ENCODE results near the gene SLC35F4. TPM values are rescaled to one million over a fixed set of nuclear protein-coding genes. Genes with fewer than 3 reads are reported as not detected.

Gene SLC35F4
- total RNA-seq, 2 donors from 2014 or later = not detected

DNA sequence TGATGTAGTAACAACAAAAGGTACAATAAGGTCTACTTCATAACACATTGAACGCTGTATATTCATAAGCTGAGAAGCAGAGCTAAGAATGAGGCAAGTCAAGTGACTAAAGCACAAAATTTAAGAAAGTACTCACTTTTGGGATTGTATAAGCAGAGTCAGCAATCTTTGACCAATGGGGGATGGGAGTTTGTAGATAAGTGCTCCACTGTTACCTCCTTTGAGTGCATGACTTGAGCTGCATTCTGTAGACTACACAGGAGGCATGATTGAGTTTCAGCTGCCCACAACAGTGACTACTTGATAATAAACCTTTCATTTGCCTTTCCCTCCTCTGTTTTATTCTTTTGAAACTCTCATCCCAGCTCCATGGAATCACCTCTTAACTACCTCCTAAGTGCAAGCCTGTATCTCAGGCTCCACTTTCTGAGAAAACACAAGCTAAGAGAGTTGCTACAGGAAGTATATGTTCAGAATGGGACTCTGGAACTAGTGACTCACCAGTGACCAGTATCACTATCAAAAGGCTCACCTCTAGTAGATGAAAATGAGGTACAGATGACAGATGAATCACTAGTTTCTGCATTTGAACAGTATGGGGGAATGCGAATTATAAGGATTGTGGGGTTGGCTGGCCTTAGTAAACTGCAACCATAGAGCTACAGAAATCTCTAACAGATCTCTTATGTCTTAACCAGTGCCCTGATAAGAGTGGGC is 49.2 kb downstream of the SLC35F4 start:
- ATAC-seq (replicated peaks in 1 of 2) = peak; percentile 96 to 97
- peaks cover 10% of the 10 kb centered on the region for H3K4me1 Mint-ChIP-seq (ENCODE audit: low read depth)
- H3K27me3 Mint-ChIP-seq (ENCODE audit: low read depth) = peaks cover 6% of the 10 kb centered on the region
- no peak overlapping the region for H3K27ac Mint-ChIP-seq
- H3K36me3 Mint-ChIP-seq (ENCODE audit: insufficient read depth in 2 of 2) = no peaks in the 10 kb centered on the region
- DNase-seq = peak in 1 of 2 donors; percentile 1
- peaks cover 0 to 1% of the 10 kb centered on the region in 2 donors for H3K9me3 Mint-ChIP-seq
- no peak overlapping the region for H3K4me3 Mint-ChIP-seq

DNA sequence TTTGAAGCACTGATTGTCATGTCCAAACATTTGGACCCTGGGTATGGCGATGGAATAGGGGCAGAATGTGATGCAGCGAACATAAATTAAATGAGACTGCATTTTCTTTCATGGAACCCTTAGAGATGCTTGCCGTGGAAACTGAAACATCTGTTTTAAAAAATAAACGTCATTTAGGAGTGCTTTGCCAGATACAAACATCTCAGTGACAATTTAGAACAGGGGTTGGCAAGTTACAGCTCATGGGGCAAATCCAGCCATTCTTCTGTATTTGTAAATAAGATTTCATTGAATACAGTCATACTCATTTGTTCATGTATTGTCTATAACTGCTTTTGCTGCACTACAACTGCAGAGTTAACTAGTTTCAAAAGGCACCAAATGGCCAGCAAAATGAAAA is 51.2 kb downstream of the SLC35F4 start:
- Mint-ChIP-seq H3K27ac (no peak overlapping the region), H3K27me3 (ENCODE audit: low read depth) (peaks cover 6% of the 10 kb centered on the region), H3K9me3 (peaks cover 0 to 1% of the 10 kb centered on the region in 2 donors), H3K4me3 (no peak overlapping the region), H3K4me1 (ENCODE audit: low read depth) (peaks cover 10% of the 10 kb centered on the region), H3K36me3 (ENCODE audit: insufficient read depth in 2 of 2) (no peaks in the 10 kb centered on the region)
- DNase-seq (no peak), ATAC-seq (replicated peaks in 1 of 2) (no peak)

DNA sequence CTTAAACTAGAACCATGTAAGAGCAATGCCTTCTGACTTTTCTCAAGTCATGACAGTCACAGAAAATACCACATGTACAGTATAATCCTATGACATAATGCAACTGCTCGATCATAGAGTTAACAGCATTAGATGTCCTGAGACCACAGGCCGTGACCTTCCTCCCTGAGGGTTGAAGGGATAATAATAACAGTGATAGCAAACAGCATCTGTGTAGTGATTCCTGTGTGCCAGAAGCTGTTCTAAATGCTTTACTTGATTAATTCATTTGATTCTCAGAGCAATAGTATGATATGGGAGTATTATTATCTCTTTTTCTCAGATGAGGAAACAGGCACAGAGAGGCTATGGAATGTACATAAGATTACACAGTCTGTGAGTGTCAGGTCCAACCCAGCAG is 53.2 kb downstream of the SLC35F4 start:
- Mint-ChIP-seq H3K36me3 (ENCODE audit: insufficient read depth in 2 of 2) (no peaks in the 10 kb centered on the region), H3K4me3 (no peak overlapping the region), H3K9me3 (no peaks in the 10 kb centered on the region), H3K4me1 (ENCODE audit: low read depth) (peaks cover 10% of the 10 kb centered on the region), H3K27ac (no peak overlapping the region), H3K27me3 (ENCODE audit: low read depth) (peaks cover 6% of the 10 kb centered on the region)
- ATAC-seq (replicated peaks in 1 of 2) = no peak
- DNase-seq = no peak

DNA sequence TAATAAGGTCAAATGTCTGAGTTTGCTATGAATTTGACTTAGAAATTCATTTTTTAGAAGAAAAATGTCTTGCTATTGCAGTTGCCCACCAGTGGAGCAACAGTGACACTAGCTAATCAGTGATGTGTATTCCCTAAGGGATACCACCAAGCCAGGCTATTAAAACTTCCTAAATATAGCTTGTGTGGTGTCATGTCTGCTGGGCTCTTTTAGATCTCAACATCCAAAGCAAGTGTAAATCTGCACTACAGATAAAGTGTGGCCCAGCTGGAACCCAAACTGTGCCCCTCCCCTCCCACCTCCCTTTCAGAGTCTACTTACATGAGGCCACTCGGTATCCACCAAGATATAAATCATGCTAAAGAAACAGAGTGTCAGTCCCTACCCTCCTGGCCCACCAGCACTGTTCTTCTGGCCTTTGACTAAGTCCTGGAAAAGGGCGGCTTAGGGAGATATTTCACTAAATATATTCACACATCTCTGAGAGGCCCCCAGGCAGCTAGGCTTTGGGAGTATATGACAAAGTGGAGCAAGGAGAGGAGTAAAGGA is 53.8 kb downstream of the SLC35F4 start:
- DNase-seq (no peak), ATAC-seq (replicated peaks in 1 of 2) (no peak)
- Mint-ChIP-seq H3K4me1 (ENCODE audit: low read depth) (peaks cover 10% of the 10 kb centered on the region), H3K4me3 (no peak overlapping the region), H3K36me3 (ENCODE audit: insufficient read depth in 2 of 2) (no peaks in the 10 kb centered on the region), H3K9me3 (no peaks in the 10 kb centered on the region), H3K27me3 (ENCODE audit: low read depth) (peaks cover 6% of the 10 kb centered on the region), H3K27ac (no peak overlapping the region)

DNA sequence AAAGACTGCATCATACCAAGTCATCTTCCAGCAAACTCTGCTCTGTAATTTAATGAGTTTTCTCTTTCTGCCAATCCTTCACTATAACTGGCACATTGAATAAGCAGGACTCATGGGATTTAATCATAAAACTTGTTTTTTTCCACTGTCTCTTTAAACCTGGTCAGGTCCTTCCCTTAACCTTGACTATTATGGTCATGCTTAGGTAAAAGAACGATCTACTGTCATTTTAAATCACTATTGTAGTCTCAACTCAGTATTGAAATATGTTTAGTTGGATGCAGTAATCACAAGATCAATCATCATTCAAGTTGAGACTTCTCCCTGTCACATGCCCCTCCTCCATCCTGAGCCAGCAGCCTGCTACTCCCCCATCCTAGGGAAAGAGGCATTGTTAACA is 56.1 kb downstream of the SLC35F4 start:
- Mint-ChIP-seq H3K4me3 (no peak overlapping the region), H3K27ac (no peak overlapping the region), H3K36me3 (ENCODE audit: insufficient read depth in 2 of 2) (no peaks in the 10 kb centered on the region), H3K27me3 (ENCODE audit: low read depth) (no peaks in the 10 kb centered on the region), H3K4me1 (ENCODE audit: low read depth) (no peaks in the 10 kb centered on the region), H3K9me3 (no peaks in the 10 kb centered on the region)
- no peak for DNase-seq
- no peak for ATAC-seq (replicated peaks in 1 of 2)

DNA sequence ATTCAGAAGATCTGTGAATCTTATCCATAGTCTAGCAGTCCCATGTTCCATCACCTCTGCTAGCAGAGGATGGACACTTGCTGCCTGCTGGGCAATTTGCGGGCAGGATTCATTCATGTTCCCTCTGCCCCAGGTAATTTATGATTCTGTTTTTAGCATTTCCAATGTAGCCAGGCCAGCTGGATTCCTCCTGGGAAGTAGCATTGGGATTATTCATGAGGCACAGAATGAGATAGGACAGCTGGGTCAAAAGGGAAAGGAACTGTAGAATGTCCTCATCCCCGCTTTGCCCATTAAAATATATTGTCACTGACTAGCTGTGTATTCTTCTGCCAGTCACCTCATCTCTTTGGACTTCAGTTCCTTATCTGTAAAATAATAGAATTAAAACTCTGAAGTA is 68.7 kb downstream of the SLC35F4 start:
- Mint-ChIP-seq H3K4me3 (no peak overlapping the region), H3K4me1 (ENCODE audit: low read depth) (no peaks in the 10 kb centered on the region), H3K27ac (no peak overlapping the region), H3K36me3 (ENCODE audit: insufficient read depth in 2 of 2) (no peaks in the 10 kb centered on the region), H3K27me3 (ENCODE audit: low read depth) (no peaks in the 10 kb centered on the region), H3K9me3 (peaks cover 4 to 6% of the 10 kb centered on the region in 2 donors)
- ATAC-seq (replicated peaks in 1 of 2) = no peak
- DNase-seq = no peak

DNA sequence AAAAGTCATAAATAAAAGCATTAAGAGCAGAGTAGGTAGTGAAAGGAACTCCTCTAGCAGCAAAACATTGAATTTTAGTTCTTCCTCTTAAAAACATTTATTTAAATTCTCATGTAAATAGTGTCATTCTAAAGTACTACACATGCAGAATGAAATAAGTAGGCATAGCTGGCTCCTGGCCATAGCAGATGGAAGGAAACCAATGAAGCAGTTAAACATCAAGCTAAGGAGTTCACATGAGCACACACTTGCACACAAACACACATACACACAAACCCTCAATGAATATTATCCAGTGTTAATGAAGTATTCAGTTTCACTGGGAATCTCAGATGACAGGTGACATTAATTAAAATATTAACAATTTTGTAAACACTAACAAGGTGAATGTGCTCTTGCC is 69.3 kb downstream of the SLC35F4 start:
- H3K4me1 Mint-ChIP-seq (ENCODE audit: low read depth) = no peaks in the 10 kb centered on the region
- ATAC-seq (replicated peaks in 1 of 2) (no peak), DNase-seq (no peak)
- no peaks in the 10 kb centered on the region for H3K36me3 Mint-ChIP-seq (ENCODE audit: insufficient read depth in 2 of 2)
- peaks cover 4 to 6% of the 10 kb centered on the region in 2 donors for H3K9me3 Mint-ChIP-seq
- H3K27ac Mint-ChIP-seq = no peak overlapping the region
- H3K4me3 Mint-ChIP-seq = no peak overlapping the region
- no peaks in the 10 kb centered on the region for H3K27me3 Mint-ChIP-seq (ENCODE audit: low read depth)

DNA sequence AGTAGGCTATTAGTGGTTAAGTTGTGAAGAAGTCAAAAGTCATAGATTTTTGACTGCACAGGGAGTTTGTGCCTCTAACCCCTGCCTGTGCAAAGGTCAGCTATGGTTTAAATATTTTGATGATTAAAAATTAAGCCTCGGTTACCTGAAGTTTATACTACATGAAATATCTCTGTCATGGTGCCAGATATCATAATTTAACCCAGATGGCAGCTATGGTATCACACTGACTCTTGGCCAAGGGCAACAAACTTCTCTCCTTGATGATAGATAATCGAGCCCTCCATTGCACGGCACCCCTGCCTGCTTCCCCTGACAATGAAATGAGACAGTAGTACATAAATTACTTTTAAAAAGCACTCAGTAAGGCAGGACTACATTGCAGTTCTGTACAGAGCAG is 80.8 kb downstream of the SLC35F4 start:
- no peaks in the 10 kb centered on the region for H3K27me3 Mint-ChIP-seq (ENCODE audit: low read depth)
- no peak overlapping the region for H3K27ac Mint-ChIP-seq
- ATAC-seq (replicated peaks in 1 of 2) (no peak), DNase-seq (no peak)
- H3K9me3 Mint-ChIP-seq = peaks cover 22 to 23% of the 10 kb centered on the region in 2 donors
- H3K4me3 Mint-ChIP-seq = no peak overlapping the region
- no peaks in the 10 kb centered on the region for H3K4me1 Mint-ChIP-seq (ENCODE audit: low read depth)
- H3K36me3 Mint-ChIP-seq (ENCODE audit: insufficient read depth in 2 of 2) = peaks cover 3 to 14% of the 10 kb centered on the region in 2 donors

DNA sequence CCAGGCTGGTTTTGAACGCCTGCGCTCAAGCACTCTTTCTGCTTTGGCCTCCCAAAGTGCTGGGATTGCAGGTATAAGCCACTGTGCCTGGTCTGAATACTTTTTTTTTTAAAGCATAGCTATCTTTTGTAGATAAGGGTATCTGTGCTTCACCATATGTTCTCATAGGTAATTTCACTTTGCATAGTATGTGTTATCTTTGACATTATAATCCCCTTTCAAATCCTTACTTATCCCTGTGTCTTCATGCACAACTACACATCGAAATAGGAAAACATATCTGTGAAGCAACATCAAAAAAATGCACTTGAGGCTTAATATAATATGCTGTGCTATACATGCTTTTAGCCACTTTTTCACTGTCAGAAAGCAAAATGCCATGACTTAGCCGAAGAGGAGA is 94.1 kb downstream of the SLC35F4 start:
- ATAC-seq (replicated peaks in 1 of 2) = no peak
- Mint-ChIP-seq H3K27ac (no peak overlapping the region), H3K4me3 (no peak overlapping the region), H3K27me3 (ENCODE audit: low read depth) (no peaks in the 10 kb centered on the region), H3K9me3 (peaks cover 4 to 7% of the 10 kb centered on the region in 2 donors), H3K36me3 (ENCODE audit: insufficient read depth in 2 of 2) (no peaks in the 10 kb centered on the region), H3K4me1 (ENCODE audit: low read depth) (no peaks in the 10 kb centered on the region)
- DNase-seq = no peak

DNA sequence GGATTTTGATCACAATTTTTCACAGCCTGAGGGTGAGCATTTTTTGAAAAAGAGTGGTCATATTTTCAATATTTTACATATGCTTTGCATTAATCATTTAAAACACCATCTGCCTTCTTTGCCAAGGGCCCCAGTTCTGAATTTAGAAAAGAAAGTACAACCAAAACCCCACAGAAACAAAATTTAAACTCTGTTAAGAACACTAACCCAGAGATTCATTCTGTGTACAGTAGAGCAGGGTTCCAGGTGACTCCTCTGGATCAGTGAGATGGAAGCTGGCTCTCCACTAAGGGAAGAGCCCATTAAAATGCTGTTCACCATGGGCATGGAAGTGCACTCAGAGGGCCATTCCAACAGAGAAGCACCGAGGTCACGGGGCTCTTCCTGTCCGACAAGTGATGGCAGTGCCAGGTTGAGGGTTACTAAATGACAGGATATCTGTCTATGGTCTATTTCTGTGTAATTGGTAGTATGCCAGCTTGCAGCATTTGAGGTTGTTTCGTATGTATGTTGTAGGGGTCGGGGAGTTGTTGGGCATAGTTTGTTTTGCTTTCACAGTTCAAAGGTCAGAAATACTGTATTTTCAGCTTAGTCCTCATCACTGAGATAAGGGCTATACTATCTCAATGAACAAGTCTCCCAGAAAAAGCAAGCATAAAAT is 95.9 kb downstream of the SLC35F4 start:
- no peaks in the 10 kb centered on the region for H3K27me3 Mint-ChIP-seq (ENCODE audit: low read depth)
- peaks cover 0 to 3% of the 10 kb centered on the region in 2 donors for H3K9me3 Mint-ChIP-seq
- no peaks in the 10 kb centered on the region for H3K36me3 Mint-ChIP-seq (ENCODE audit: insufficient read depth in 2 of 2)
- no peak for ATAC-seq (replicated peaks in 1 of 2)
- no peaks in the 10 kb centered on the region for H3K4me1 Mint-ChIP-seq (ENCODE audit: low read depth)
- no peak overlapping the region for H3K27ac Mint-ChIP-seq
- DNase-seq = no peak
- no peak overlapping the region for H3K4me3 Mint-ChIP-seq

DNA sequence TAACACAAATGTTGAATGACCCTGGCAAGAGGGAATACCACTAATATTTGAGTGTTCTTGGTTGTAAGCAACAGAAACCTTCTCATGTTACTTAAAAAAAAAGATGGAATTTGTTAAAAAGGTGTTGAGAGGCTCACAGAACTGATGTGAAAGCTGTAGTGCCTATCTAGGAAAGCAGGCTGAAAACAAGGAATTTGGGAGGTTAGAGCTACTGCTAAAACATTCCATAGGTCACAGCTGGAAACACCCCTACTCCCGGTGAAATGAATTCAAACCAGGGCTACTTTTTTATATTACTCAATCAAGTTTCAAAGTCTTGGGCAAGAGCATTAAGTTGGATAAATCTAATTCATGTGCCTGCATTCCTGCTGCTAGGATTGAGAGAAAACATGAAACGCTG is 104.1 kb downstream of the SLC35F4 start:
- Mint-ChIP-seq H3K27ac (no peak overlapping the region), H3K9me3 (peaks cover 2% of the 10 kb centered on the region in 2 donors), H3K4me3 (no peak overlapping the region), H3K4me1 (ENCODE audit: low read depth) (no peaks in the 10 kb centered on the region), H3K27me3 (ENCODE audit: low read depth) (no peaks in the 10 kb centered on the region), H3K36me3 (ENCODE audit: insufficient read depth in 2 of 2) (no peaks in the 10 kb centered on the region)
- ATAC-seq (replicated peaks in 1 of 2) (no peak), DNase-seq (no peak)

DNA sequence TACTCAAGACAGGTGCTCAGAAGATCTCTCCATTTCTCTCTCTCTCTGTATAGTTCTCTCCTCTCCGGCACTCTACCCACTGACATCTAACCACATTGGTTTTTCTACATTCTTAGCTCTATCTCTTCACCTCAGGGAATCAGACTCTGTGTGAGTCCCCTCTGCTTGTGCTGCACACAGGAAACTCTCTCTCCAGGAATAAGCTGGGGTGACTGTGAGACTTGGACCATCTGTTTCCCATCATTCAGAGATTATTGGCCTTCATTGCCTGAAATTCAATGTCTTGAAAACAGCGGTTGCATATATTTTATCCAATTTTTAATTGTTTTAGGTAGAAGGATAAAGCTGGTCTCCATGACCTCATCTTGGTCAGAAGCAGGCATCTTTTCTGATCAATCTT is 105.0 kb downstream of the SLC35F4 start:
- no peak overlapping the region for H3K27ac Mint-ChIP-seq
- DNase-seq = no peak
- no peak overlapping the region for H3K4me3 Mint-ChIP-seq
- no peaks in the 10 kb centered on the region for H3K36me3 Mint-ChIP-seq (ENCODE audit: insufficient read depth in 2 of 2)
- no peaks in the 10 kb centered on the region for H3K27me3 Mint-ChIP-seq (ENCODE audit: low read depth)
- peaks cover 2% of the 10 kb centered on the region in 2 donors for H3K9me3 Mint-ChIP-seq
- ATAC-seq (replicated peaks in 1 of 2) = no peak
- H3K4me1 Mint-ChIP-seq (ENCODE audit: low read depth) = no peaks in the 10 kb centered on the region

DNA sequence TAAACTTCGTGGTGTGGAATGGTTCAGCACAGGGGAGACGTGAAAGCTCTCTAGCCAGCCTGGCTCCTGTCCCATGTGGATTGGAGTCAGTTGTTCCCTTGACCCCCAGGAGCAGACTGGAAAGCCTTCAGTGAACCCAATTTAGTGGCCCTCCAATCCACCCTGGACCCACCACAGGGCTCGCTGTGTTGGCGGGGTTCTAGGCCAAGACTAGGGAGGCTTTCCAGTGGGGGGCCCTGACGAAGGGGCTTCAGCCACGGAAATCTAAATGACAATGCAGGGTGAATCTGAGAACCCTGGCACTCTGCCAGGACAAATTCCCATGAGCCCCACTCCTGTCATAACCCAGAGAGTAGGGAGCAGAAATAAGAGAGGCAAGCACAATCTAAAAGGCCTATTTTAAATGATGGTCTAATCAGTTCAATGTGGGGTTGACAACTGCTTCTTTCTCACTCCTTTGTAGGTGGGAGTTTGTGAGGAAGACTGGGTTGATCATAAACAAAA is 110.8 kb downstream of the SLC35F4 start:
- Mint-ChIP-seq H3K4me3 (no peak overlapping the region), H3K27ac (no peak overlapping the region), H3K27me3 (ENCODE audit: low read depth) (no peaks in the 10 kb centered on the region), H3K9me3 (peaks cover 0 to 1% of the 10 kb centered on the region in 2 donors), H3K36me3 (ENCODE audit: insufficient read depth in 2 of 2) (no peaks in the 10 kb centered on the region), H3K4me1 (ENCODE audit: low read depth) (no peaks in the 10 kb centered on the region)
- DNase-seq (no peak), ATAC-seq (replicated peaks in 1 of 2) (no peak)
